ENCODE data around the gene GYPB. TPM values are rescaled to one million over a fixed set of nuclear protein-coding genes. Genes with fewer than 3 reads are reported as not detected.
"Not testable (repeated sequence)": the region's sequence is repeated elsewhere in the genome, so short reads cannot be mapped to it uniquely, and the experiment has no call there.

Gene GYPB
- total and polyA plus RNA-seq, 7 donors, result not detected

GRCh38 chr4:144014808-144015207 is 4.4 kb downstream of the GYPB start:
- Histone ChIP-seq H3K9me3 (no peaks in the 10 kb centered on the region), H3K27ac (no peak overlapping the region), H3K36me3 (no peaks in the 10 kb centered on the region), H3K4me3 (no peak overlapping the region), H3K27me3 (no peaks in the 10 kb centered on the region), H3K4me1 (no peaks in the 10 kb centered on the region)
- intact Hi-C loops (cut with DNase I), result no loop called here
- WGBS, 2 donors, result 74 to 80% methylated on average over 2 of the region's 2 CpGs
- no peak for DNase-seq
- TF ChIP-seq POLR2A (IDR thresholded peaks at IDR 0.05) (no peak), CTCF (IDR thresholded peaks at IDR 0.05) (no peak)

GRCh38 chr4:144008602-144009001 is 10.6 kb downstream of the GYPB start:
- H3K36me3 ChIP-seq; H3K27ac ChIP-seq; H3K9me3 ChIP-seq; H3K27me3 ChIP-seq; H3K4me3 ChIP-seq; DNase-seq; H3K4me1 ChIP-seq; intact Hi-C loops (cut with DNase I): not testable (repeated sequence)
- WGBS, 2 donors, result 86 to 94% methylated on average over 3 of the region's 3 CpGs

- not testable (repeated sequence) for H3K27ac ChIP-seq
These were observed 11.2 kb downstream of the GYPB start for GRCh38 chr4:144007960-144008359.

GRCh38 chr4:144006200-144006803 is 12.9 kb downstream of the GYPB start:
- DNase-seq; H3K9me3 ChIP-seq; H3K27ac ChIP-seq; H3K36me3 ChIP-seq; intact Hi-C loops (cut with DNase I); H3K4me3 ChIP-seq; H3K4me1 ChIP-seq; H3K27me3 ChIP-seq: not testable (repeated sequence)
- 85 to 86% methylated on average over 2 of the region's 2 CpGs for WGBS, 2 donors

More at GRCh38 chr4:144007960-144008359, 11.2 kb downstream of the GYPB start:
- H3K4me1 ChIP-seq; H3K9me3 ChIP-seq; H3K27me3 ChIP-seq; DNase-seq; H3K36me3 ChIP-seq; H3K4me3 ChIP-seq; intact Hi-C loops (cut with DNase I): not testable (repeated sequence)
- 80 to 86% methylated on average over 1 of the region's 1 CpG for WGBS, 2 donors

- DNase-seq; H3K4me1 ChIP-seq; intact Hi-C loops (cut with DNase I); H3K27me3 ChIP-seq; H3K27ac ChIP-seq; H3K36me3 ChIP-seq; H3K4me3 ChIP-seq; H3K9me3 ChIP-seq: not testable (repeated sequence)
These were observed 13.6 kb downstream of the GYPB start for GRCh38 chr4:144005558-144005953.

- WGBS, 2 donors, result 69 to 76% methylated on average over 4 of the region's 4 CpGs
- H3K4me3 ChIP-seq; H3K36me3 ChIP-seq; intact Hi-C loops (cut with DNase I); DNase-seq; H3K4me1 ChIP-seq; H3K9me3 ChIP-seq; H3K27me3 ChIP-seq; H3K27ac ChIP-seq: not testable (repeated sequence)
These were observed 14.2 kb downstream of the GYPB start for GRCh38 chr4:144004868-144005557.

GRCh38 chr4:144003890-144004265 is 15.3 kb downstream of the GYPB start:
- intact Hi-C loops (cut with DNase I); H3K27ac ChIP-seq; H3K9me3 ChIP-seq; H3K4me1 ChIP-seq; H3K4me3 ChIP-seq; H3K36me3 ChIP-seq; H3K27me3 ChIP-seq; DNase-seq: not testable (repeated sequence)

- 70 to 71% methylated on average over 2 of the region's 2 CpGs for WGBS, 2 donors
- H3K27ac ChIP-seq; H3K36me3 ChIP-seq; H3K9me3 ChIP-seq; intact Hi-C loops (cut with DNase I); H3K4me3 ChIP-seq; H3K4me1 ChIP-seq; H3K27me3 ChIP-seq; DNase-seq: not testable (repeated sequence)
These were observed 15.8 kb downstream of the GYPB start for GRCh38 chr4:144003205-144003889.

- DNase-seq; H3K27ac ChIP-seq; intact Hi-C loops (cut with DNase I); H3K9me3 ChIP-seq; H3K4me3 ChIP-seq; H3K27me3 ChIP-seq; H3K4me1 ChIP-seq; H3K36me3 ChIP-seq: not testable (repeated sequence)
- 73 to 76% methylated on average over 6 of the region's 6 CpGs for WGBS, 2 donors
These were observed 18.7 kb downstream of the GYPB start for GRCh38 chr4:144000331-144000995.

- WGBS, 2 donors, result 80 to 82% methylated on average over 4 of the region's 4 CpGs
- H3K4me3 ChIP-seq; DNase-seq; H3K27ac ChIP-seq; H3K36me3 ChIP-seq; H3K4me1 ChIP-seq; H3K9me3 ChIP-seq; intact Hi-C loops (cut with DNase I); H3K27me3 ChIP-seq: not testable (repeated sequence)
These were observed 23.0 kb downstream of the GYPB start for GRCh38 chr4:143996193-143996592.

GRCh38 chr4:143991761-143992160 is 27.4 kb downstream of the GYPB start:
- intact Hi-C loops (cut with DNase I); H3K4me3 ChIP-seq; H3K27ac ChIP-seq; H3K36me3 ChIP-seq; DNase-seq; H3K9me3 ChIP-seq; H3K4me1 ChIP-seq; H3K27me3 ChIP-seq: not testable (repeated sequence)
- no CpG with 5 or more reads among the region's 1 CpG for WGBS, 2 donors

- H3K27ac ChIP-seq; H3K4me3 ChIP-seq; H3K27me3 ChIP-seq; H3K9me3 ChIP-seq; intact Hi-C loops (cut with DNase I); H3K4me1 ChIP-seq; DNase-seq; H3K36me3 ChIP-seq: not testable (repeated sequence)
- 27 to 56% methylated on average over 2 to 3 of the region's 3 CpGs for WGBS, 2 donors
These were observed 28.5 kb downstream of the GYPB start for GRCh38 chr4:143990717-143991116.

All from sigmoid colon (tissue), 7 donors.